Right ventricle myocardium superior (tissue), 1 donor: Measurements from ENCODE around the gene IMPG2. TPM values are rescaled to one million over a fixed set of nuclear protein-coding genes. Genes with fewer than 3 reads are reported as not detected.
A peak's percentile ranks its signal among the peaks of the same experiment; 100 is the strongest.

ENCODE experiments used
- ATAC-seq: fragments of 200-7000 bp; cut with Tn5 transposase; one replicate; pipeline ENCODE4 v1.9.1; 2020; ENCODE audit warnings: mild to moderate bottlenecking; ENCODE audit not compliant: poor library complexity
- DNase-seq: peaks from one replicate; pipeline ENCODE4 v3.0.0-alpha.2; 2020
- intact Hi-C: fragments of 100-400 bp; cut with DNase I; formaldehyde crosslinking; loops from one replicate; pipeline ENCODE4 v1.11.2; 2022
- total RNA-seq: library from RNA; stranded (reverse); fragmentation: NEBNext Ultra II Directional; extraction: Animal tissue kit (Norgen Biotek cat#: 25700); gene quantifications from one replicate; pipeline ENCODE4 v1.2.1, GENCODE V29; 2021
- donor health status: DM: no; HTN: yes; CAD: no; lungs with severe emphysema.

The IMPG2 gene
- total RNA-seq, 1 donor from 2014 or later, result 0.11 TPM

- intact Hi-C loops, result no loop called here
- DNase-seq (no peak), ATAC-seq (no peak)
Measured at GRCh38 chr3:101202640-101203039, 117.7 kb downstream of the IMPG2 start.

GRCh38 chr3:101200461-101200860 lies 119.9 kb downstream of the IMPG2 start:
- intact Hi-C loops, result no loop called here
- ATAC-seq, result no peak
- no peak for DNase-seq

- no peak for DNase-seq
- ATAC-seq, result peak; percentile 95
- intact Hi-C loops, result loop anchor here (2.0 to 5.0 kb wide), 2 partner anchors 125 to 304 kb away; no protein-coding TSS in a partner anchor
Measured at GRCh38 chr3:101195951-101196713, 124.2 kb downstream of the IMPG2 start.

- DNase-seq, result no peak
- intact Hi-C loops, result no loop called here
Measured at GRCh38 chr3:101194392-101194791, 126.0 kb downstream of the IMPG2 start.

GRCh38 chr3:101193957-101194356 lies 126.4 kb downstream of the IMPG2 start:
- ATAC-seq, result no peak
- no peak for DNase-seq
- intact Hi-C loops, result no loop called here

More at GRCh38 chr3:101194392-101194791, 126.0 kb downstream of the IMPG2 start:
- no peak for ATAC-seq

- intact Hi-C loops, result no loop called here
- no peak for DNase-seq
Measured at GRCh38 chr3:101189796-101190195, 130.6 kb downstream of the IMPG2 start.

GRCh38 chr3:101189176-101189575 lies 131.2 kb downstream of the IMPG2 start:
- intact Hi-C loops, result no loop called here

More at GRCh38 chr3:101189796-101190195, 130.6 kb downstream of the IMPG2 start:
- no peak for ATAC-seq

GRCh38 chr3:101185341-101185740 lies 135.0 kb downstream of the IMPG2 start:
- intact Hi-C loops, result no loop called here
- ATAC-seq (no peak), DNase-seq (no peak)

More at GRCh38 chr3:101189176-101189575, 131.2 kb downstream of the IMPG2 start:
- ATAC-seq (no peak), DNase-seq (no peak)

- DNase-seq (no peak), ATAC-seq (no peak)
- intact Hi-C loops, result no loop called here
Measured at GRCh38 chr3:101184111-101184510, 136.3 kb downstream of the IMPG2 start.

GRCh38 chr3:101183151-101183550 lies 137.2 kb downstream of the IMPG2 start:
- no peak for DNase-seq
- intact Hi-C loops, result no loop called here
- ATAC-seq, result no peak

- ATAC-seq, result no peak
- intact Hi-C loops, result no loop called here
- DNase-seq, result no peak
Measured at GRCh38 chr3:101182734-101183133, 137.6 kb downstream of the IMPG2 start.

GRCh38 chr3:101181801-101182200 lies 138.6 kb downstream of the IMPG2 start:
- ATAC-seq, result no peak
- no peak for DNase-seq
- intact Hi-C loops, result no loop called here

- intact Hi-C loops, result no loop called here
- ATAC-seq, result peak; percentile 69
- DNase-seq, result no peak
Measured at GRCh38 chr3:101179637-101180036, 140.7 kb downstream of the IMPG2 start.

- no peak for ATAC-seq
- intact Hi-C loops, result no loop called here
- DNase-seq, result no peak
Measured at GRCh38 chr3:101177577-101177976, 142.8 kb downstream of the IMPG2 start.

Other genes with a start within 250 kb of the IMPG2 start
- 8.4 TPM for gene SENP7, start 192.6 kb upstream of the IMPG2 start, total RNA-seq
- 25.6 TPM for gene TRMT10C, start 241.3 kb upstream of the IMPG2 start, total RNA-seq